PFSK-1 (cell line): ENCODE data around the gene ACOT12.

Experiments
- FOXP2 ChIP-seq: optimal IDR thresholded peaks from 2 replicates; pipeline ENCODE3; 2011; ENCODE audit warnings: borderline replicate concordance, control low read depth, inconsistent platforms; ENCODE audit not compliant: insufficient read depth; ENCODE audit errors: extremely low read length, extremely low read depth
- POLR2AphosphoS5 ChIP-seq: IDR thresholded peaks from 2 replicates; pipeline ENCODE4 v1.6.1; 2012; ENCODE audit warnings: low read depth, mild to moderate bottlenecking, control low read depth, low read length, moderate library complexity
- SIN3A ChIP-seq: IDR thresholded peaks from 2 replicates; pipeline ENCODE4 v1.6.1; 2012; ENCODE audit warnings: mild to moderate bottlenecking, low read length, moderate library complexity, borderline replicate concordance; ENCODE audit not compliant: insufficient read depth
- TAF1 ChIP-seq: IDR thresholded peaks from 2 replicates; pipeline ENCODE4 v1.6.1; 2012; ENCODE audit warnings: low read length, control low read depth, borderline replicate concordance; ENCODE audit not compliant: insufficient read depth
- TF ChIP-seq, protein P1 (sequence below), 2 experiments: IDR thresholded peaks; 2 replicates each; pipeline versions ENCODE4 v1.6.1 to v1.8.0; 2011 to 2012; ENCODE audit warnings: low read depth in 2 of 2, low read length in 2 of 2, control low read depth in 1 of 2, inconsistent platforms in 1 of 2, mild to moderate bottlenecking in 1 of 2, moderate library complexity in 1 of 2; ENCODE audit not compliant: insufficient read depth in 1 of 2

The ACOT12 gene

DNA sequence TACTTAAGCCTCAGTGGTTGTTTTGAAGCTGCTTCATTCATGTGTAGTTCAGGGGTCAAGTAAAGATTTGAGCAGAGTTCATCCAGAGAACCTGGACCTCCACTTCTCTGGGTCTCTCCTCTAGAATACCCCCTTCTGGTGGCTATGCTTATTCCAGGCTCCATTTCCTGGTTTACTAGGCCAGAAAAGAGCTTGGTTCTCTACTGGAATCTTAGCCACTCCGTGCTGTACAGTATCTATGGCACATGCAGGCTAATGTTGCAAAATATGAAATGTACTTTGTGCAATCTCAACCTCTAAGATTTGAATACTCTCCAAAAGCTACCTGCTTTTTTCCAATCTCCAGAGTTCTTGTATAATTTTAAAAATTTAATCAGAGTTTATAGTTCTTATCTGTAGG is 110.0 kb downstream of the ACOT12 start:
- TF ChIP-seq, protein P1, sequence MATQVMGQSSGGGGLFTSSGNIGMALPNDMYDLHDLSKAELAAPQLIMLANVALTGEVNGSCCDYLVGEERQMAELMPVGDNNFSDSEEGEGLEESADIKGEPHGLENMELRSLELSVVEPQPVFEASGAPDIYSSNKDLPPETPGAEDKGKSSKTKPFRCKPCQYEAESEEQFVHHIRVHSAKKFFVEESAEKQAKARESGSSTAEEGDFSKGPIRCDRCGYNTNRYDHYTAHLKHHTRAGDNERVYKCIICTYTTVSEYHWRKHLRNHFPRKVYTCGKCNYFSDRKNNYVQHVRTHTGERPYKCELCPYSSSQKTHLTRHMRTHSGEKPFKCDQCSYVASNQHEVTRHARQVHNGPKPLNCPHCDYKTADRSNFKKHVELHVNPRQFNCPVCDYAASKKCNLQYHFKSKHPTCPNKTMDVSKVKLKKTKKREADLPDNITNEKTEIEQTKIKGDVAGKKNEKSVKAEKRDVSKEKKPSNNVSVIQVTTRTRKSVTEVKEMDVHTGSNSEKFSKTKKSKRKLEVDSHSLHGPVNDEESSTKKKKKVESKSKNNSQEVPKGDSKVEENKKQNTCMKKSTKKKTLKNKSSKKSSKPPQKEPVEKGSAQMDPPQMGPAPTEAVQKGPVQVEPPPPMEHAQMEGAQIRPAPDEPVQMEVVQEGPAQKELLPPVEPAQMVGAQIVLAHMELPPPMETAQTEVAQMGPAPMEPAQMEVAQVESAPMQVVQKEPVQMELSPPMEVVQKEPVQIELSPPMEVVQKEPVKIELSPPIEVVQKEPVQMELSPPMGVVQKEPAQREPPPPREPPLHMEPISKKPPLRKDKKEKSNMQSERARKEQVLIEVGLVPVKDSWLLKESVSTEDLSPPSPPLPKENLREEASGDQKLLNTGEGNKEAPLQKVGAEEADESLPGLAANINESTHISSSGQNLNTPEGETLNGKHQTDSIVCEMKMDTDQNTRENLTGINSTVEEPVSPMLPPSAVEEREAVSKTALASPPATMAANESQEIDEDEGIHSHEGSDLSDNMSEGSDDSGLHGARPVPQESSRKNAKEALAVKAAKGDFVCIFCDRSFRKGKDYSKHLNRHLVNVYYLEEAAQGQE (IDR thresholded peaks at IDR 0.05; ENCODE audit: insufficient read depth in 1 of 2, low read depth in 2 of 2, low read length in 2 of 2) = no peak
- no peak for TF ChIP-seq SIN3A
- TF ChIP-seq FOXP2 = no peak
- TF ChIP-seq POLR2AphosphoS5 = no peak
- no peak for TF ChIP-seq TAF1
